Activated CD4-positive, alpha-beta T cell treated with anti-CD3 and anti-CD28 coated beads, Interleukin-2, Interleukin-4, amounts not matched to agents 100 ng/mL and 50 ng/mL, durations not matched to agents 16 hours and 8 hours (primary cell): Measurements from ENCODE around the gene NECTIN3.

Experiments used
- DNase-seq: peaks from one replicate; pipeline ENCODE4 v3.0.0-alpha.2; 2020; ENCODE audit warnings: low spot score

NECTIN3 gene

DNA sequence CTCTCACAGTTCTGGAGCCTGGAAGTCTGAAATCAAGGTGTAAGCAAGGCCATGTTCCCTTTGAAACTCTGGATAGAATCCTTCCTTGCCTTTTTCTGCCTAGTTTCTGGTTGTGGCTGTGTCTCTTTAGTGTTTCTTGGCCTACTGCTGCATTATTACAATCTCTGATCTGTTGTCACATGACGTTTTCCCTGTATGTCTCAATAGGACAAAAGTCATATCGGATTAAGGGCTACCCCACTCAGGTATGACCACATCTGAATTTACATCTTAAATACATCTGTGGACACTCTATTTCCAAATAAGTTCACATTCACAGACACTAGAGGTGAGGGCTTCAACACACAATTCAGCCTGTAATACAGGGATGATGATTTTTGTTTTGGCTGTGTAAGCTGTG, 13.3 kb downstream of the NECTIN3 start:
- no peak for DNase-seq

DNA sequence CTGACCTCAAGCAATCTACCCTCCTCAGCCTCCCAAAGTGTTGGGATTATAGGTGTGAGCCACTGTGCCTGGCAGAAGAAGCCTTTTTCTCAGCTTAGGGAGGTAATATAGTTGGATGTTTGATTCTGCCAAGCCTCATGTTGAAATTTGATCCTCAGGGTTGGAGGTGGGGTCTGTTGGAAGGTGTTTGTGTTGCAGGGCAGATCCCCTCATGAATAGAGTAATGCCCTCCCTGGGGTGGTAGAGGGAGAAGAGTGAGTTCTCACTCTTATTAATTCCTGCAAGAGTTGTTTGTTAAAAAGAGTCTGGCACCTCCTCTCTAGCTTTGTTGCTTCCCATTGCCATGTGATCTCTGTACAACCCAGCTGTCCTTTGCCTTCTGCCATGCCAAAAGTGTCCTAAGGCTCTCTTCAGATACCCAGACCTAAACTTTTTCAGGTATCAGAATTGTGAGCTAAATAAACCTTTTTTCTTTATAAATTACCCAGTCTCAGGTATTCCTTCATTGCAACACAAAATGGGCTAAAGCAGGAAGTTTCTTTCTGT, 16.4 kb downstream of the NECTIN3 start:
- DNase-seq = no peak

DNA sequence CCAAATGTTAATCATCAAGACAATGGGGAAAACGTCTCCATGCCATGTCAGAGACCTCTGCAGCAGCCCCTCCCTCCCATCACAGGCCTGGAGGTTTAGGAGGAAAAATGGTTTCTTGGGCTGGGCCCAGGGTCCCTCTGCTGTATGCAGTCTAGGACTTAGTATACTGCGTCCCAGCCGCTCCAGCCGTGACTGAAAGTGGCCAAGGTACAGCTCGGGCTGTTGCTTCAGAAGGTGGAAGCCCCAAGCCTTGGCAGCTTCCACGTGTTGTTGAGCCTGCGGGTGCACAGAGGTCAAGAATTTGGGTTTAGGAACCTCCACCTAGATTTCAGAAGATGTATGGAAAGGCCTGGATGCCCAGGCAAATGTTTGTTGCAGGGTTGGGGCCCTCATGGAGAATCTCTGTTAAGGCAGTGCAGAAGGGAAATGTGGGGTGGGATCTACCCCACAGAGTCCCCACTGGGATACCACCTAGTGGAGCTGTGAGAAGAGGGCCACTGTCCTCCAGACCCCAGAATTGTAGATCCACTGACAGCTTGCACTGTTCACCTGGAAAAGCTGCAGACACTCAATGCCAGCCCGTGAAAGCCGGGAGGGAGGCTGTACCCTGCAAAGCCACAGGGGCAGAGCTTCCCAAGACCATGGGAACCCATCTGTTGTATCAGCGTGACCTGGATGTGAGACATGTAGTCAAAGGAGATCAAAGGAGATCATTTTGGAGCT, 25.0 kb downstream of the NECTIN3 start:
- no peak for DNase-seq

DNA sequence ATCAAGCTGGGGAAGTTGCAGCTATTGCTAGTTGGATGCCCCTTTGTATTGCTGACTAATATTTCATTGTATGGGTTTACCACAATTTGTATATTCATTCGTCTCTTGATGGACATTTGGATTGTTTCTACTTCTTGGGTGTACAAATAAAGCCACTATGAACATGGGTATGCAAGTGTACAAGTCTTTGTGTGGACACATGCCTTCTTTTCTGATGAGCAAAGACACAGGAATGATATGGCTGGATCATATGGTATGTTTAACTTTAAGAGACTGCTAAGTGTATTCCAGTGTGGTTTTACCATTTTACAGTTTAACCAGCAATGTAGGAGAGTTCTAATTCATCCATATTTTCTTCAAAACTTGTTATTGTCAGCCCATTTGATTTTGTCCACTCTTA, 32.2 kb downstream of the NECTIN3 start:
- no peak for DNase-seq

DNA sequence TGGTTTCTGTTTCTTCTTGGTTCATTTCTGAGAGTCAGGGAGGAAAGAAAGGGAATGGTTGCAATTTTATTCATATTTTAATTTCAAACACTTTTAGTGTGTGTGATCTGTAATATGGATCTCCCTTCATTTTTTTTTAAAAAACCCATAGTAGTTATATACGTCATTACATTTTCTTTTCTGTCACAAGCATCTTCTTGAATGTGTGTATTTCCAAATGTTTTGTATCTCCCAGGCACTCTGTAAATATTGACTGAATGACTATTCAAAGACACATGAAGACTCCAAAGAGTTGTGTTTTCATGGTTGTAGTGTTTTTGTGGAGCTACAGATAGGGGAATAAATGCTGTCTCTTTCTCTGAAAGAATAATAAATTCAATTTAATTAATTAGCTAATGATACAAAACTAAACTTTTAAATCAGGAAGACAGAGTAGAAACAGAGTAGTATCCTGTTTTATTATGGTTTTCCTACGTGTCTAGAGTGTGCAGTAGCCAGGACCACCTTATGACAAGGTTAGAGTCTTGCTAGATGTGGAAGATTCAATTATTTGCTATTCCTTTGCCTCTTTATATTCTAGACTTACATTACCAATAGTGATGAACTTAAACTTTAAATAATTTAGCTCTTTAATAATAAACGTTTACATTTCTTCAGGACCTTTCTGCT, 35.5 kb downstream of the NECTIN3 start:
- no peak for DNase-seq

DNA sequence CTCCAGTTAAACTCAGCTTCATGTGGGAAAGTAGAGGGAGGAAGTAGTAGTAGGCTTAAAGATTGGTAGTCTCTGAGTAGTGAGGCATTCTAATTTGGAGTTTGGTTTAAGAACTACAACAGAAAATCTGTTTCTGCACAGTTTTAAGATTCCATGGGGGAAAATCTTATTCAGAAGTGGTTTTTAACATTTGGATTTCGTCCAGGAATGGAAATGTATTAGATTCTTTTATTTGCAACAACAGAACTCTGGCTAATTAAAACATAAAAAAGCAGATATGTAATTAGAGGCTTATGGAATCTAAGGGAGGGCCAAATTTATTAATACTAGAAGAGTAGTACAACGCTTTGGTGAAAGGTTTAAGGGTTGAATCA, 36.0 kb downstream of the NECTIN3 start:
- no peak for DNase-seq

DNA sequence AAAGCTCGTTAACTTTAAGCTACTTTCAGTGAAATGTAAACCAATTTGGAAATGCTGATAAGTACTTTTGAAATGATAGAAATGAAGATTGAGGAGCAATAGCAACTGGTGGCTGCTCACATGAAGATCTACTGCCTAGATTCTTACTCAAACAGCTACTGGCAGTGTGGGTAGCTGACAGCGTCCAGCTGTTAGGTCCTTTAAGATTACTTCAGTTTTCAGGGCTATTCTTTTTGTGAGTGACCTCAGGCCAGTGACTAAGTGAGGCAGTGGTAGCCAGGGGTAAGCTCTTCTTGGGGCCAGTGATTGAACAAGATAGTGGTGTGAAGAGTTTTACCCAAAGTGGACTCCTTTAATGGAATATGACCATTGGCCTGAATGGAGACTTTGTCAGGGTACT, 41.3 kb downstream of the NECTIN3 start:
- no peak for DNase-seq

DNA sequence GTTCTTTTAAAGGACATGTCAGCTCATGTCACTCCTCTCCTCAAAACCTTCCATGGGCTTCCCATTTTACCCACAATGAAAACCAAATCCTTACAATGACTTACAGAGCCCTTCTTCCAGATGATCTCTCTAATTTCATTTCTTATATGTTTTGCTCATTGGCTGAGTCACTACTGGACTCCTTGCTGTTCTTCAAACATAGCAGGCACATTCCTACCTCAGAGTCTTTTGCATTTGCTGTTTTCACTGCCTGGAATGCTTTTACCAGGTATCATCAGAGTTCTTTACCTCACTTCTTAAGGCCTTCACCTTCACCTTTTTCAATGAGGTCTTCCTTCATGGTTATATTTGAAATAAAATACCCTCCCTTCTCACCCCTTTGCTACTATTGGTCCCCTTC, 57.3 kb downstream of the NECTIN3 start:
- no peak for DNase-seq

DNA sequence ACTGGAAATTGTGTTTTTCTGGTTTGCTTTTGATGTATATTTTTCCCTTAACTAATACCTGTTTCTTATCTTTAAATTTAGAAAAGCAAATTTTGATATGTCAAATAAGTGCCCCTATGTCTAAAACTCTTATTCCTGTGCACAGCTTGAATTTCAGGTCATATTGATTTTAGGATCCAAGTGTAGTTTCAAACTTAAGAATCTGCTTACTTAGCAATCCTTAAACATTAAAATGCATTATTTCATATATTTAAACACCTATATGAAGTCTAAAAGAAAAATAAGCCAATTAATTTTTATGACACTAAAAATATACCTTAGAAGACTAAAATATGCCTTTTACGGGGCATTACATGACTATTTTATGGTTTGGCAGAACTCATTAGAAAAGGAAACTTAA, 59.2 kb downstream of the NECTIN3 start:
- no peak for DNase-seq

DNA sequence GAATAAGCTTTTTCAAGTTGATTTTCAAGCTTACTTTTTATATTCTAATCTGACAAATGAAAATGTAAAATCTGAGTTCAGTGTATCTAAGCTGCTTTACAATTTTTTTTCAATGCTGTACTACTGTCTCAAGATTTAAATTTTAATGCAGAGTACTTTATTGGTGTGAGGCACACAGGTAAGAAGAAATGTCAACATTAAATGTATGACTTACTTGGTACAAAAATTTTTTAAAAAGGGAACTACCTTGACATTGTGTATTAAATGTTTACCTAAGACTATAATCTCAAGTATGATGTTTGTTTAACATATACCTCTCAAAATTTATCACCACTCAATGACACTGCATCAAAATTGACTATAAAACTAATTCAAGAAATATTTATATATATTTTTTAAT, 62.7 kb downstream of the NECTIN3 start:
- no peak for DNase-seq

DNA sequence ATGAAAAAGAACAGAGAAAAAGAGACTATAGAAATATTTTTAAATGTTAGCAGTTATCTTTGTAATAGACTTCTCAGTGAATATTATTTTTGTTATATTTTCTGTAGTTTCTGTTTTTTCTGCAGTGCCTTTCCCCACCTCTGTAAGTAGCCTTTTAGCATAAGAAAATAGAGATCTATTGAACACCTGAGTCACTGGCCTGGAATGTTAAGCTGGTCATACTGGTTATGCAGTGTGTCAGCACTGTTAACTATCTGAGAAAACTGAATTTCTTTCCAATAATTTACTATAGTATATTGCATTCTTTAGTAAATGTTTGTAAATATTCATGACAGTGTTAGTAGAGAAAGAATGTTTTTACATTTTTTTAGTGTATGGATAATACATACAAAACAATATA, 79.8 kb downstream of the NECTIN3 start:
- no peak for DNase-seq

DNA sequence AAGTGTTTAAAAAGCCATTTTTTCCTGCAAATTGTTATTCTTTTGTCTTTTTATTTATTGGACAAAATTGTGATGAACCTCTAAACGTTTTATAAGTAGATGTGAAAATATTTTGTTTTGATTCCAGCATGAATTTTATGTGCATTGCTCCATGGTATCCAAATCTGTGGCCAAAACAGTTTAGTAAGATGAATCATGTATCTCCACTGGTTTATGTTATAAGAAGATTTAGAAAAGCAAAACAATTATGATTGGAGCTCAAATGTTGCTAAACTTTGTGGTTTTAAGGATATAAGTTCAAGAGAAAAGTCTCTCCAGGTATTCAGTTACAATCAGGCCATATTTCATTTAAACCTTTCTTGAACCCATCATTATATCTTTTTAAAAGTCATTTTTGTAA, 80.9 kb downstream of the NECTIN3 start:
- no peak for DNase-seq

DNA sequence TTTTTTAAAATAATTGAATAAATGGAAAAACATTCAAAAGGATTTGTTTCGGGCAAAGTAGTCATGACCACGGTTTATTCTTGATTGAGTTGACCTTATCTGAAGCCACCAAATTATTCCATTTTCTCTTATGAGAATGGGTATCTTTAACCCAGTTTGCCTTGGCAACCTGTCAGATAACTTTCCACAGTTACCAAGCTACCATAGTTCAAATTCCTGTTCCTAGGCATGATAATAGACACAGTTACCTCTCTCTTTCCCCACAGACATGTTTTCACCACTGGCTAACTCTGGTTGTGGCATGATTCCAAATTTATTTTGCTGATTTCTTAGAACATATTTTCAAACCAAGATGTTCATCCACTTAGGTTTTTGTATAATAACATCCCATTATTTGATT, 84.9 kb downstream of the NECTIN3 start:
- no peak for DNase-seq

DNA sequence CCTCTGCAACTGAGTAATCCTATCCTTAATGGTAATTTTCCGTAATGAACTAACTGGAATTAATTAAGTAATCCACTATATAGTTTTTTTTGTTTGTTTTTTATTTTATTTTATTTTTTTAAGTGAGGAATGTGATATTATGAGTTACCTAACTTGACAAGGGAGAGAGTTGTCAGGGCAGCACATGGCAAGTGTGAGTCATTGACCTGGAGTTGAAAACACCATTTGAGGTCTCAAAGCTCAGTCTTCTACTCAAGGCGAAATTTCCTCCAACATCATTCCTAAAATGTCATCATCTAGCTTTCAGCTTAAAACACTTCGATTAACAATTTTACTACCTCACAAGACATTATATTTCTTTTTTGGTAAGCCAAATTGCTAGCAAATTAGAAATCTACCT, 87.8 kb downstream of the NECTIN3 start:
- no peak for DNase-seq

DNA sequence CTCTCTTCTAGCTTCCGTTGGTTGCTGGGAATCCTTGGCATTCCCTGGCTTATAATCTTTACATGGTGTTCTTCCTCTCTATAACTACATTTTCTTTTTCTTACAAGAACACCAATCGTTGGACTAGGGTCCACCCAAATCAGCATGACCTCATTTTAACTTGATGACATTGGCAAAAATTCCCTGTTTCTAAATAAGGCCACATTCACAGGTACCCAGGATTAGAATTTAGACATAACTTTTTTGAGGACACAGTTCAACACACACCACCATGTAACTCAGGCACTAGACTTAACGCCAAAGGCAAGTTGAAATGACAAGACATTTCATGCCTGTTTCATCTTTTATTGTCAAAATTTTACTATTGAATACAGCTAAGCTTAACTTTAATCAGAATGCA, 93.0 kb downstream of the NECTIN3 start:
- no peak for DNase-seq

DNA sequence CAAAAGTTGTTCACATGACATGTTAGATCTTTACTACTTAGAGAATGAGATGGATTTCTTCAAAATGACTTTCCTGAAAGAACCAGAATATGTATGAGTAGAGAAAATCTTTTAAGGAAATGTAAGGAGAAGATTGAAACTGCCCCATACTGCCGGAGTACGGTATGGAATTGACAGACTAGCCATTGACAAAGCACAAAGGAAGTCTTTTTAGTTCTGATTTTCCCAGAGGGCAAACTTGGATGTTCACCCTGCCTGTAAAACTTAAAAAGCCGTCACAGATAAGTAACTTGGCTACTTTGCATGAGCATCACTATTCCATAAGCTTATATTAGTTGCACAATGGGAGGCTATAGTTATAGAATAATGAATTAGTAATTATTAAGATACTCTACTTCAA, 93.8 kb downstream of the NECTIN3 start:
- DNase-seq = no peak

DNA sequence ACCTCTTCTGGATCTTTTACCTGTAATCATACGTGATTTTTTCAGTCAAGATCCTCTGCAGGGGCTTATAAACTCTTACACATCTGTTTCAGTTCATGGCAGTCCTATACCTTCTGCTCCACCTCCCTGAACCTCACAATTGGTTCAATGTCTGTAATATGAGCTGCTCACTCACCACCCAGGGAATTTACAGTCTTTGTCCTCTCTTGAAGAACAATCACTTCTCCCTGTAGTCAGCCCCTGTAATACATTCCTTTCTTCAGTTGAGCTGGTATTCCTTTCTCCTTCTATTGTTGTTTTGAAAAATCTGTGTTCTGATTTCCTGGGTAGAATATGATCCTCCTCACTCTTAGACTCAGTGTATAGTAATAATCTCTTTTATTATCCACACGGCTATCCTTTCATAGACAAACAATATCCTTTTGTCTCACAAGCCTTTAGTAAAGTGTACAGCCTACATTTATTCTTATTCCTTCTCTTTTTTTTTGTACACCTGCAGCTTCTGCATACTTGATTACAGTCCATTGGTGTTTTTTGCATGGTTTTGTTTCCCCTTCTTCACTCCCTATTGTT, 101.8 kb downstream of the NECTIN3 start:
- no peak for DNase-seq

DNA sequence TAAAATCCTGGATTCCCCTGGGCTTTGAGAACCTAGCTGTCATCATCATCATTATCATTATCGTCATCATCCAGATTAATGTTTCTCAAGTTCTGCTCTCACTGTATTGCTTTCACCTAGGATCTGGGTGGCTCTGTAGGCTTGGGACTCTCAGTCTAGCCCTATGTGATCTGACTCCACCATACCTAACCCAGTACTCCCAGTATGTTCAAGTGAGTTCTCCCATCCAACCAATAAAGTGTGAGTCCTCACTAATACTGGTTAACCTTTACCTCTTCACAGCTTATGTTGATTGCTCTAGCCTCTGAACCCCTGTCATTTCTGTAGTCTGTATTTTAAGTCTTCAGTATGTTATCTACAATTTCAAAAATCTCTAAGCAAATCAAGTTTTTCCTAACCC, 102.3 kb downstream of the NECTIN3 start:
- no peak for DNase-seq

DNA sequence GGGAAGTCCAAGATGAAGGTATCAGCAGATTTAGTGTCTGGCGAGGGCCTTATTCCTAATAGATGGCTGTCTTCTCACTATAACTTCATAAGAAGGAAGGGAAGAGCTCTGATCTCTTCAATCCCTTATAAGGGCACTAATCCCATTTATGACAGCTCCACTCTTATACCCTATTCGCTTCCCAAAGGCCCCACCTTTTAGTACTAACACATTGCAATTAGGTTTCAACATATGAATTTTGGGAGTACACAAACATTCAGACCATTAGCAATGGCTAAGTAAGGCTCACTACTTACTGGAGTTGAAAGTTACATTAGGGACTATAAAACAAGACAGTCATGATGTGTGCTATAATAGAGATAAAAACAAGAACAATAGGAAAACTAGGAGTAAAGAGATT, 118.9 kb downstream of the NECTIN3 start:
- DNase-seq = no peak

DNA sequence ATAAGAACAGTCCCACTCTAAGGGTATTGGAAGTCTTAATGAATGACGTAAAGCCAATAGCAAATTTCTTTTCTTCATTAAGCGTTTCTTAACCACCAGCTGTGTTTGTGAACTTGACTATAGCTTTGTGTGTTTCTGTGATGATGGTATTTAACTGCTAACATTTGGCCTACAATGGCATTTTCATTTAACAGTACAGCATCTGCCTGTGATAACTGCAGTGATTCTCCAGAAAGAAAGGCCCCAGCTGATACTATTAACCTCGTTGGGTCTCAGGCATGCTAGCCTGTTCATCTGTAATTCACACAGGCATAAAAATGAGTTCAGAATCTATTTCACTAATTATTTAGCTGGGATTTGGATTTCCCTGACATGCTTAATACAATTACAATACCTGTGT, 121.9 kb downstream of the NECTIN3 start:
- DNase-seq = no peak

DNA sequence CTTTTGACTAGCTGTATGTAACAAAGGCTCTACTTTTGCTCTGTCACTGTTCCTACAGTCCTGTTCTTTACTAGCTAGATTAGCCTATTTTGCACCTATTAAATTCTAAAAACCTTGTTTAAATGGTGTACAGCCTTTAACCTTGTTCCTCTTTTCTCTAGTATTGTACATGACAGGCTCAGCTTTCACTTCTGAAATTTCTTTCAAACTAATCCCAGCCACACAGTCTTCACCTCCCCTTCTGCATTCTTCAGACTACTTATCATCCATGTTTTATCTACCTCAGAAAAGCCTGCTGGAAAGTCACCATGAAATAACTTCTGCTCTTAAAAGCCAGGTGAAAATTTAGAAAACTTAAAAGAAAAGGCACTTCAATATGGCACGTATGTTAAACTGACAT, 122.4 kb downstream of the NECTIN3 start:
- DNase-seq = no peak

DNA sequence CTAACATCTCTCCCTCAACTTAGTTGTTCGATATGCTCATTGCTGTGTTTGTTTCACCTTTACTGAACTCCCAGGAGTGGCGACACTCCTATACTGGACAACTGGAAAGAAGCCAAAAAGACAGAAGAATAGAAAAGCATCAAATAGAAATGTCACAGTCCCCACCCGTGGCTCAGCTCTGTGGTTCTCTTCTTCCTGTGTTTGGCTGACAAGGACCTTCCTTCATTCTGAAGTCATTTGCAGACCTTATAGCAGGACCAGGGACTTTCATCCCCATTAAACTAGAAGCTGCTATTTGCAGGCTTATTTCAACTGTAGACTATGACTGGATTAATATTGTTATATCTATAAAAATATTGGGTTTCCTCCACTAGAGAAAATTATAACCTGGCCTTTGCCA, 125.9 kb downstream of the NECTIN3 start:
- DNase-seq = no peak

DNA sequence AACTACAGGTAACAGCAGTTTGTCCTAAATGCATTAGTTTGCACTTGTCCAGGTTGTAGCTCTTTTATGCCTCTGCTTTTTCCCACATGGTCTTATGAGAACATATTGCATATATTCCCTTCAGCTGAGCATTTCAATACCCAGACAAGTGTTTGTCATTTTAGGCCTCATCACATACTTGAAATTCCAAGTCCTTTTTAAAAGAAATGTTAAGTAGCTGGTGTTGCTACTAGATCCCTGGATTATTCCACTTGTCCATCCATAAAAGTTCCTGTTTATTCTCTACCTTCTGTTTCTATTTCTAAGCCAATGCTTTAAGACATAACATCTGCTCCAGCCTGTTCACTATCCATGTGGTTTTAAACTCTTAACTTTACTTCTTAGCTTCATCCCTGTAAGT, 128.4 kb downstream of the NECTIN3 start:
- no peak for DNase-seq
